Measurements from ENCODE around the gene TET3.

The TET3 gene

GRCh38 chr2:73964223-73964622 is 20.5 kb upstream of the TET3 start:
- no peak for DNase-seq (ENCODE audit: low read depth, low spot score)

GRCh38 chr2:73965053-73965452 is 19.7 kb upstream of the TET3 start:
- no peak for DNase-seq (ENCODE audit: low read depth, low spot score)

DNA sequence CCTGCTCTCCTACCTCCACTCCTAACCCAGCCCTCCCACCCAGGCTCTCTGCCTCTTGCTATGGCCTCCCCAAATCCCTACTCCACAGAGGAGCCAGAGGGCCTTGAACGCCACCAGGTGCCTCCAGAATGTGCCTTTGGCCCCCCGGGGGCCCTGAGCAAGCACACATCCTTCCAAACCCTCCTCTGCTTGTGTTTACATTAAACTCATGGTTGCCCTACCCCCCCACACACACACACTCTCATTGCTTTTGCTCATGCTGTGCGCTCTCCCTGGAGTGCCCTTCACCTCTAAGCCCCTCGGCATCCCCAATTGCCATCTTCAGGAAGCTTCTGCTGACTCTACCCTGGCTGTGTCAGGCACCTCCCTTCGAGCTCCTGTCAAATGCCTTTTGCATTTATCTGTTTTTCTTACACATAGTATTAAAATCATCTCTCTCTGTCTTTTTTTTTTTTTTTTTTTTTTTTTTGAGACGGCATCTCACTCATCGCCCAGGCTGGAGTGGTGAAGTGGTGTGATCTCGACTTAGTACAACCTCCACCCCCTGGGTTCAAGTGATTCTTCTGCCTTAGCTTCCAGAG is 16.3 kb upstream of the TET3 start:
- DNase-seq (ENCODE audit: low read depth, low spot score): peak; percentile 37

GRCh38 chr2:73969356-73969755 is 15.4 kb upstream of the TET3 start:
- DNase-seq (ENCODE audit: low read depth, low spot score): peak; percentile 17

GRCh38 chr2:73970141-73970803 is 14.4 kb upstream of the TET3 start:
- DNase-seq (ENCODE audit: low read depth, low spot score): no peak

- DNase-seq (ENCODE audit: low read depth, low spot score): no peak
Measured at GRCh38 chr2:73970850-73971471, 13.7 kb upstream of the TET3 start.

DNA sequence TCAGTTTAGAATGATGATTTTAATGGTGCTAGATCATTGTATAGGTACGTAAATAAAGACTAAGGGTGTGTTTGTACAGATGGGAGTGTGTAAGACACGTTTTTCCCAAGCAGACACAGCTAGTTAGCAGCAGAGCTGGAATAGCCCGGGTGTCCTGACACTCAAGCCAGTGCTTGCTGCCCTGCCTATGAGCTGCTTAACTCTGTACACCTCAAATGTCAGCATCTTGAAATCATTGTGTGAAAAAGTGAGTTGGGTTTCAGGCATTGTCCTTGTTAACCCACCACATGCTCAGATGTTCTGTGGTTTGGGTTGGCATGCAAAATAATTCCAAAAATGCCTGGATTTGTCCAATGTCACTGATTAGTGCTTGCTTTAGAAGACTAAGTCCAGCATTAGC is 13.0 kb upstream of the TET3 start:
- DNase-seq (ENCODE audit: low read depth, low spot score): no peak

- DNase-seq (ENCODE audit: low read depth, low spot score): no peak
Measured at GRCh38 chr2:73972846-73973245, 11.9 kb upstream of the TET3 start.

DNA sequence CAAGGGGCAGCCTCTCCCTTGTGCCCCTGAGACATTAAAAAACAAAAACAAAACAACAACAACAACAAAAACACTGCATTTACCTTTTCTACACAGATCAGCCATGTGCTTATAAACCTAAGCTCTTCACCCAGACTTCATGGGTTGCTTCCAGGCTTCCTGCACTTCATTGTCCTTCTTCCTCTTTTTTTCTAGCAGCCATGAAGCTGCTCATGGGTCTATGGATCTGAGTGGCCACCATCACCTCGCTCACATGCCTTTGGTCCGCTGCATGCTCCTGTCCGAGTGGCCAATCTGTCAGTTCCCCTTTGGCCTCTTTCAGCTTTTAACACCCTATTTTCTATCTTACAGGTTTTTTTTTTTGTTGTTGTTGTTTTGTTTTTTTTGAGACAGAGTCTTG is 9.0 kb upstream of the TET3 start:
- DNase-seq (ENCODE audit: low read depth, low spot score): no peak

GRCh38 chr2:73976803-73977202 is 7.9 kb upstream of the TET3 start:
- DNase-seq (ENCODE audit: low read depth, low spot score): no peak

DNA sequence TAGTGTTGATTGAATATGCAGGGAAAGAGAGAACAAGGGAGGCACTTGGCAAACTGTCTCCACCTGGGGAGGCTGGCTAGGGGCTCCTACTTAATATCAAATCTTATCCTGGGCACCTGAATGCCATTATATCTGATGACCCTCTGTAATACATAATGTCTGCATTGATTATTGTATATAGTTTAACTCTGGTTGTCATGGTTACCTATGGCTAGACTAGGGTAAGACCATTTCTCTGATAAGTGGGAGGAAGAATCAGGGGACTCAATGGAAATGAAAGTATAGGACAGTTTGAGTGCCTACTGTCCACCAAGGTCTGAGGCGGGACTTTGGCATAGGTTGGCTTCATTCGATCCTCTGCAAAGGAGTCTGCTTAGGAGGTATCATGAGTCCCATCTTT is 7.2 kb upstream of the TET3 start:
- no peak for DNase-seq (ENCODE audit: low read depth, low spot score)

DNA sequence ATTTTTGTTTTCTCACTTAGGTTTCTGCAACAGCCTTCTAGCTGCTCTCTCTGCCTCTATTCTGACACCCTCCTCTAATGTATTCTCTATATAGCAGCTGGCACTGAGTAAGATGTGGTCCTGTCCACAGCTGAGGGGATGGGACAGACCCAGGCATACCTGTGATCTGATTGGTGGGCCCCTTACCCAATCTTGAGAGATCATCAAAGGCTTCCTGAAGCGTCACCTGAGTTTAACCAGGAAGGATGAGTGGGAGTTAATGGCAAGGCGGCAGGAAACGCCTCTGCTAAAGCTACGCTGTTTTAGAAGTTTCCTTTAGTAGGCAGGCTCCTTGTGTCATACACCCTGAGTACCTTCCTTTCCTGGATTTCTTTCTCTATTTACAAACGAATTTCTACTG is 5.7 kb upstream of the TET3 start:
- peak; percentile 30 for DNase-seq (ENCODE audit: low read depth, low spot score)

DNA sequence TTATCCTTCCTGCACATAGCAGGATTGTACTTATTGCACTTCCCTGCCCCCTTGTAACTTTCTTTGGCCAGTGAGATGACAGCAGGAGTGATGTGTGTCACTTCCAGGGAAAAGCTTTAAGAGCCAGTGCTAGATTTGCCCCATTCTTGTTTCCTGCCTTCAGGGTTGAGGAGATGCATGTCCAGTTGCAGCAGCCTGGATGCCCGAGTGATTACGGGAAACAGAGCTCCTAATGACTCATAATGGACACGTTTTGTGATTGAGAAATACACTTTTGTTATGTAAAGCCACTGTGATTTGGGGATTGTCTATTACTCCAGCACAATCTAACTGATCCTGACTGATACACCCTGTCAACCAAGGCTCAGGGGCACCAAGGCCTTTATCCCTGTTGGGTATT is 5.0 kb upstream of the TET3 start:
- DNase-seq (ENCODE audit: low read depth, low spot score): peak; percentile 41

GRCh38 chr2:73980566-73980965 is 4.1 kb upstream of the TET3 start:
- DNase-seq (ENCODE audit: low read depth, low spot score): no peak

DNA sequence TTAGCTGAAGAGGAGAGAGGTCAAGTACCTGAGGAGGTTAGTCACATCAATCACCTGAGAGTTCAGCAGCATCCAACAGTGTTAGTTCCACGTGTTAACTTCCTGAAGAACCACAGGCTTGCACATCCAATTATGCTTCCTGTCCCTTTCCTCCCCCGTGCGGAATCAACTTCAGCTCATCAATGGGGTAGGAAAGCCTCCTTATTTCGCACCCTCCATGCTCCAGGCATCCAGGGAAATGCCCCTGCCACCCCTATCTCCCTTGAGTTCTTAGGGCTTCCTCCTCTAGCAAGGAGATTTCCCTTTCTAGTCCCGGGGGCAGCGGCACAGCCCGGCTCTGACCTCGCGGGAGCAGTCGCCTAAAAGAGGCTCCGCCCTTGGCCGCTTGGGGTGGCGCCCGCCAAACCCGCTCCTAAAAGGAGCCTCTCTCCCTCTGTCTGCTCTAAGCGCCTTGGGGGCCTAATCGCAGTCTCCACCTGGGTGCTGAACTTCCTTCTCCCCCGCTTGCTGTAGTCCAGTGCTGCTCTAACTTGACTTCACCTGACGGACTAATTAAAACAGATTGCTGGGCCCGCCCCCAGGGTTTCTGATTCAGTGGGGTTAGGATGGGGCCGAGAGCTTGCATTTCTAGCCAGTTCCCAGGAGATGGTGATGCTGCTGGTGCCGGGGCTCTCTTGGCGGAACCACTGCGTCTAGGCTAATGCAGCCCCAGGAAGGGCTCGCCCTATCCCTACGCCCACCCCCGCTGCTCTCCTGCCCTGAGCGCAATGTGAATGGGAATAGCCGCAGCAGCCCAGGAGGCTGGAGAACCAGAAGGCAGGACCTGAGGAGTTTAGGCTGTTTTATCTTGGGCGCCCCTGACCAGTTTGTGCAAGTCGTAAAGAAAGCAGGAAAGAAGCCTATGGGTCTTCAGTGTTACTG is 3.4 kb upstream of the TET3 start:
- DNase-seq (ENCODE audit: low read depth, low spot score): peak; percentile 90

DNA sequence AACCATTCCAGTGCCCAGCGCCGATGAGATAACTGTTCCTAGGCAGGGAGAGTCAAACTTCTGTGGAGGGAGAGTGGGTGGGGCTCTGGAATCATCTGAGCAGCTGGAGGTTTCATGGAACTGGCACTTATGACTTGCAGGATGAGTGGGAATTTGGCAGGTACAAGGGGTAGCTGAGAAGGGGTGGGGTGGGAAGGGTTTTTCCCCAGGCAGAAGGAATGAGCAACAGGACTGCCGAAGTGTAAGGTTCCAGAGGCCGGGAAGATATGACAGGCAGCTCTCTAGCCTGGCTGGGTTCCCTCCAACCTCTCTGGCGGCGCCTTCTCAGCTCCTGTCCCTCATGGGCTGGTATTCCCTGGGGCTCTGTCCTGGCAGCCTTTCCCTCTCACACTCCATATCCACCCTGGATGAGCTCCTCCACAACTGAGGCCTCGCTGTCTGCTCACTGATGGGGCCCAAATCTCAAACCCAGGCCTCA is 2.5 kb upstream of the TET3 start:
- no peak for DNase-seq (ENCODE audit: low read depth, low spot score)

DNA sequence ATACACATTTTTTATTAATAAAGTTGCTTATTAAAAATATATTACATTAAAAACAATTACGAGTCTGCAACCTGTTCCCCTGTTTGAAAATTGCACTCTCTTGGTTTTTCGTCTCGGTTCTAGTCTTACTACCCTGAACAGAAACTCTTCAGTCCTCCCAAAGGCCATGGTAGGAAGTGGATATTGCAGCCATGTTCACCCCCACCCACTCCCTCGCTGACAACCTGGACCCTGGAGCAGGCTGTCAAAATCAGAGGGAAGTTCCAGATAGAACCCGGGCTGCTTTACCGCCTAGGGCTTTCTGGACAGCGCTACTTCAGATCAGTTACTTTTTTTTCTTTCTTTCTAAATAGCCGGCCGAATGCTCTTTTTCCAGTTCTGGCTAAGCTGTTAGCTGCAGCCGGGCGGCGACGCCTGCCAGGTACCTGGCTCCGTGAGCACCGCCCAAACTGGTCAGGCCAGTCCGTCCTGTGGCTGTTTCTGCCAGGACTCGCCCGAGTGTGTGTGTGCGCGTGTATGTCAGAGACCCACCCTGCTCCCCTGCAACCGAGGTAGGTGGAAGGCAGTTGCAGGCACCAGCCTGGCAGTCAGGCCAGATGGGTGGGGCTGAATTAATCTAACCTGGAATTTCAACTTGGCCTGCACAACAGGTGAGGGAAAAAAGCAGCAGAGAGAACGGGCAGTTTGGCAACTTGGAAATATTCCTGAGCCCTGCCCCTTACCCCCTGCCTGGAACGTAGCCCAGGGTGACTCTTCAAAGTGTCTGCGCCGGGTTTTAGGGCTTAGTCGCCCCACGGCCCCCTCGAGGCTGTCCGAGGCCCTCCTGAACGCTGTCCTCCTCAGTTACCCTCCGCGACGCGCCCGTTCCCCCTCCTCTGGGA is 1.1 kb upstream of the TET3 start:
- DNase-seq (ENCODE audit: low read depth, low spot score): peak; percentile 94

- DNase-seq (ENCODE audit: low read depth, low spot score): no peak
Measured at GRCh38 chr2:73984922-73985307, 205 bp downstream of the TET3 start.

DNA sequence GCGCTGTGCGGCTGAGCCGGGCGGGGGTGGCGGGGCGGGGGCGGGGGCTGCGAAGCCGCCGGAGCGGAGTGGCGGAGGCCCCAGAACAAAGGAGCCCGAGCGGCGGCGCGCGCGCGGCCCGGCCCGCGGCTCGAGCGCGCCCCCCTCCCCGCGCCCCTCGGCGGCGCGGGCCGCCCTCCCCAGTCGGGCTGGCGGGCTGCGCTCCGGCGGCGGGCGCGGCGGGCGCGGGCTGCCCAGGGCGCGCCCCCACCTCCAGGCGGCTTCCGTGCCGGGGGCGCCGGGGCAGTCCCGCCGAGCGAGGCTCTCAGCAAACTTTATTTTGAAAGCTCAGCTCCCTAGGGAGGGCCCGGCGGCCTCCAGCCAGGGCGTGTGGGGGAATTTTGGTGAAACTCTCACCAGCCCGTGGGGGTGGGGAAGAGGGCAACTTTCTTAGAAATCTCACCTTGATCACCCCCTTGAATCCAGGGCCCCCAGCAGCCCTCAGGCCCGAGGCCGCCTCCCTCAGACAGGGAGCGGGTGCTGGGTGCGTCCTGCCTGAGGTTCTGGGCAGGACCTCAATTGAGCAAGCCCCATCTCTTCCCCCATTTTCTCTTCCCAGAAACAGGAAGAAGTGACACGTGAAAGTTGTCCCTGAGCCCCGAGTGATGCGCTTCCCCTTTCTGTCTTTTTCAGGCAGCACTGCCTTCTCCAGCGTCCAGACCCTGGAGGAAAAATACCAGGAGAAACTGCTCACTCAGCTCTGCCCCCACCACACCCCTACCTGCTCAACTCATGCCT is 786 bp downstream of the TET3 start:
- peak; percentile 34 for DNase-seq (ENCODE audit: low read depth, low spot score)

DNA sequence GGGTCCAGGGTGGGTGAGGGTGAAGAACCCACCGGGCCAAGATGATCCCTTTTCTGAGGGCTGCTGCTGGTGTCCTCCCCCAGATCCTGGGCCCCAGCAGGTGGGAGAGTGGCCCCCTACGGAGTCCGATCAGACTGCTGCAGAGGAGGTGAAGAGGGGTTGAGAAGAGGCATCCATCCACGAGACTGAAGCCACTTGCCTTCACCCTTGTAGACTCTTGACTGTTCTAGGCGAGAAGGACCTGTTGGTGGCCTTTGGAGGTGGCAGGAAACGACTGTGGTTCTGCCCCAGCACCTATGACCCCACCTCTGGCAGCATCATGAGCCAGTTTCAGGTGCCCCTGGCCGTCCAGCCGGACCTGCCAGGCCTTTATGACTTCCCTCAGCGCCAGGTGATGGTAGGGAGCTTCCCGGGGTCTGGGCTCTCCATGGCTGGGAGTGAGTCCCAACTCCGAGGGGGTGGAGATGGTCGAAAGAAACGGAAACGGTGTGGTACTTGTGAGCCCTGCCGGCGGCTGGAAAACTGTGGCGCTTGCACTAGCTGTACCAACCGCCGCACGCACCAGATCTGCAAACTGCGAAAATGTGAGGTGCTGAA is 1.5 kb downstream of the TET3 start:
- DNase-seq (ENCODE audit: low read depth, low spot score): no peak
